Measurements from ENCODE around the gene LARGE2.

DNA sequence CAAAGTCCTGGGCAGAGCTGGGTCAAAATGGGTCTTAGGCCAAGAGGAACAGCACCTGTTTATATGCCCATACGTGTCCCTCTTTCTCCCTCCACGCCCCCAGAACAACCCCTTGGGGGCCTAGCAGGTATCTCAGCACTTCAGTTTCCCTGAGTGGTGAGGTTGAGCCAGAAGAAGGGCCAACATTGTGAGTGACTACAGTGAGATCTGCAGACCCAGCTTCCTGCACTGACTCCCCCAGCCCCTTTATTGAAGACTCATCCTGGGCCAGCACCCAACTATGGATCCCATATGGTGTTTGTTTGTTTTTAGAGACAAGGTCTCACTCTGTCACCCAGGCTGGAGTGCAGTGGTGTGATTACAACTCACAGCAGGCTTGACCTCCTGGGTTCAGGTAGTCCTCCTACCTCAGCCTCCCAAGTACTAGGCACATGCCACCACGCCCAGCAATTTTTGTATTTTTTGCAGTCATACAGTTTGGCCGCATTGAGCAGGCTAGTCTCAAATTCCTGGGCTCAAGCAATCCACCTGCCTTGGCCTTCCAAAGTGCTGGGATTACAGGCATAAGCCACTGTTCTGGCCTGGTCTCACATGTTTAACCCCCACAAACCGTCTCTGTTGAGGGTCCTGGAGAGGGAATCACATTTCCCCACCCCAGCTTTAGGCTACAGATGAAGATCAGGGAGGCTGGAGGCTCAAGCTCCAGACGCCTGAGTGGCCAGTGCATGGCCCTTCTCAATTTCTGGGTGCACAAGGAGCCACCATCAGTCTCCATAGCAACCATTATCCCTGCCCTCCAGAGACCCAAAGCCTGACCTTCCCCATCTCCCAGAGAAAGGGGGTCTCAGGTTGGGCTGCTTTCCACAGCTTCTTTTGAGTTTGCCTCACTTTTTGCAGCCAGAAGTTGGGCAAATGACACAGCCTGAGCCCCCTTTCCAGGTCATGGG lies 1.7 kb upstream of the LARGE2 start:
- TF ChIP-seq POLR2AphosphoS5 (IDR thresholded peaks at IDR 0.05) = no peak
- TF ChIP-seq, protein P1, sequence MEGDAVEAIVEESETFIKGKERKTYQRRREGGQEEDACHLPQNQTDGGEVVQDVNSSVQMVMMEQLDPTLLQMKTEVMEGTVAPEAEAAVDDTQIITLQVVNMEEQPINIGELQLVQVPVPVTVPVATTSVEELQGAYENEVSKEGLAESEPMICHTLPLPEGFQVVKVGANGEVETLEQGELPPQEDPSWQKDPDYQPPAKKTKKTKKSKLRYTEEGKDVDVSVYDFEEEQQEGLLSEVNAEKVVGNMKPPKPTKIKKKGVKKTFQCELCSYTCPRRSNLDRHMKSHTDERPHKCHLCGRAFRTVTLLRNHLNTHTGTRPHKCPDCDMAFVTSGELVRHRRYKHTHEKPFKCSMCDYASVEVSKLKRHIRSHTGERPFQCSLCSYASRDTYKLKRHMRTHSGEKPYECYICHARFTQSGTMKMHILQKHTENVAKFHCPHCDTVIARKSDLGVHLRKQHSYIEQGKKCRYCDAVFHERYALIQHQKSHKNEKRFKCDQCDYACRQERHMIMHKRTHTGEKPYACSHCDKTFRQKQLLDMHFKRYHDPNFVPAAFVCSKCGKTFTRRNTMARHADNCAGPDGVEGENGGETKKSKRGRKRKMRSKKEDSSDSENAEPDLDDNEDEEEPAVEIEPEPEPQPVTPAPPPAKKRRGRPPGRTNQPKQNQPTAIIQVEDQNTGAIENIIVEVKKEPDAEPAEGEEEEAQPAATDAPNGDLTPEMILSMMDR (IDR thresholded peaks at IDR 0.05) = no peak
